HepG2 (cell line): ENCODE measurements around the gene RAB3C. TPM values are rescaled to one million over a fixed set of nuclear protein-coding genes. Genes with fewer than 3 reads are reported as not detected.

ENCODE experiments used
- ATAC-seq: fragments of 200-7000 bp; cut with Tn5 transposase; 3 replicates; pipeline ENCODE4 v1.9.1; 2020; ENCODE audit warnings: mild to moderate bottlenecking, moderate library complexity
- BruUV-seq: library from RNA; stranded (reverse); fragments of 400-500 nt; replicated peaks from 2 replicates; lab custom pipeline; 2021; lab: Mats Ljungman, UMichigan
- CTCF ChIA-PET: fragments of 300-600 bp; formaldehyde crosslinking; extraction: SDS; loops from one replicate; lab custom pipeline; 2021; ENCODE audit warnings: low total read pairs, inconsistent platforms, low intra/inter-chr PET ratio; lab: Yijun Ruan, JAX
- POLR2A ChIA-PET: fragments of 350-600 bp; sonication (Branson Sonifier 250); formaldehyde crosslinking; loops from one replicate; lab custom pipeline; 2020; ENCODE audit warnings: antibody characterized with exemption, inconsistent platforms; lab: Yijun Ruan, JAX
- DNase-seq: peaks from one replicate; pipeline ENCODE4 v3.0.0-alpha.2; 2015; ENCODE audit warnings: low spot score
- FAIRE-seq: peaks from 3 replicates; lab custom pipeline; 2011; peaks lifted over from hg19 to GRCh38; lab: Jason Lieb, UNC
- H2AFZ ChIP-seq: one replicate; pipeline ENCODE4 v1.6.1; 2011; ENCODE audit warnings: low read length, inconsistent platforms
- H3K27ac ChIP-seq: fragments of 300-600 bp; 3 replicates; pipeline ENCODE4 v1.8.0; 2011; ENCODE audit warnings: mixed run types, mild to moderate bottlenecking, mixed read lengths, low read length, inconsistent platforms; ENCODE audit not compliant: insufficient read depth; ENCODE audit errors: extremely low read length
- H3K27me3 ChIP-seq, 2 experiments: fragments of 200-600 bp in 1 of 2; 2 replicates in 1 of 2; 3 replicates in 1 of 2; pipeline versions ENCODE4 v1.6.0 to v1.8.0; 2011; ENCODE audit warnings: low read length in 2 of 2, mild to moderate bottlenecking in 2 of 2, moderate library complexity in 2 of 2, inconsistent platforms in 1 of 2; ENCODE audit not compliant: insufficient read depth in 2 of 2, control insufficient read depth in 1 of 2
- H3K36me3 ChIP-seq, 2 experiments: fragments of 200-600 bp in 1 of 2; replicated peaks in 1 of 2; 2 replicates in 1 of 2; 3 replicates in 1 of 2; pipeline versions ENCODE4 v1.5.1 to v1.8.0; 2011; ENCODE audit warnings: low read length in 2 of 2, inconsistent platforms in 1 of 2; ENCODE audit not compliant: insufficient read depth in 2 of 2, control insufficient read depth in 1 of 2
- H3K4me1 ChIP-seq: 2 replicates; pipeline ENCODE4 v1.5.1; 2012; ENCODE audit warnings: low read length, inconsistent platforms; ENCODE audit not compliant: insufficient read depth
- H3K4me2 ChIP-seq: 2 replicates; pipeline ENCODE4 v1.6.0; 2011; ENCODE audit warnings: low read depth, low read length, inconsistent platforms
- H3K4me3 ChIP-seq, 3 experiments: fragments of 200-600 bp in 1 of 3; sonication (generic), shearing (Covaris generic) in 1 of 3; replicated peaks in 1 of 3; 2 replicates each; pipeline ENCODE4 v1.5.1; 2011 to 2016; ENCODE audit warnings: low read length in 3 of 3, inconsistent platforms in 2 of 3, low read depth in 2 of 3, mild to moderate bottlenecking in 2 of 3, control low read depth in 1 of 3, mixed read lengths in 1 of 3; ENCODE audit not compliant: insufficient read depth in 1 of 3
- H3K79me2 ChIP-seq: one replicate; pipeline ENCODE4 v1.6.1; 2011; ENCODE audit warnings: low read length, inconsistent platforms; ENCODE audit not compliant: insufficient read depth
- H3K9ac ChIP-seq: 2 replicates; pipeline ENCODE4 v1.6.0; 2011; ENCODE audit warnings: mild to moderate bottlenecking, low read depth, low read length, inconsistent platforms; ENCODE audit not compliant: insufficient read depth
- H3K9me3 ChIP-seq: 2 replicates; pipeline ENCODE4 v1.5.1; 2012; ENCODE audit warnings: mild to moderate bottlenecking, low read length
- H4K20me1 ChIP-seq: 2 replicates; pipeline ENCODE4 v1.6.0; 2011; ENCODE audit warnings: inconsistent platforms, mild to moderate bottlenecking, low read length, moderate library complexity; ENCODE audit not compliant: insufficient read depth
- AFF4 ChIP-seq: sonication (generic); formaldehyde crosslinking; IDR thresholded peaks from 2 replicates; pipeline ENCODE4 v1.4.0; 2020; ENCODE audit warnings: missing genetic modification reagents
- ATF7-NPFF ChIP-seq: sonication (generic); formaldehyde crosslinking; IDR thresholded peaks from 2 replicates; pipeline ENCODE4 v1.8.1; 2023; ENCODE audit warnings: mild to moderate bottlenecking, low read depth, missing genetic modification reagents, moderate library complexity
- EZH2 ChIP-seq: conservative IDR thresholded peaks from 2 replicates; pipeline ENCODE4 v1.6.1; 2012; ENCODE audit warnings: mild to moderate bottlenecking, low read depth, low read length, moderate library complexity
- GPN1 ChIP-seq: sonication (generic); formaldehyde crosslinking; IDR thresholded peaks from 2 replicates; pipeline ENCODE4 v1.5.1; 2020; ENCODE audit warnings: missing genetic modification reagents, borderline replicate concordance
- NBN ChIP-seq: fragments of 450-650 bp; conservative IDR thresholded peaks from 2 replicates; pipeline ENCODE4 v1.6.1; 2017
- NFKB2 ChIP-seq: sonication (generic); formaldehyde crosslinking; IDR thresholded peaks from 2 replicates; pipeline ENCODE4 v1.4.0; 2020; ENCODE audit warnings: missing genetic modification reagents, borderline replicate concordance
- NKX3-1 ChIP-seq: sonication (generic); formaldehyde crosslinking; IDR thresholded peaks from 2 replicates; pipeline ENCODE4 v1.5.0; 2020; ENCODE audit warnings: missing genetic modification reagents
- PAF1 ChIP-seq: IDR thresholded peaks from 2 replicates; pipeline ENCODE4 v1.6.1; 2016; ENCODE audit warnings: missing genetic modification reagents, missing compliant biosample characterization
- SMAD3 ChIP-seq: sonication (generic); formaldehyde crosslinking; IDR thresholded peaks from 2 replicates; pipeline ENCODE4 v1.4.0; 2020; ENCODE audit warnings: missing genetic modification reagents
- TEAD3 ChIP-seq: optimal IDR thresholded peaks from 2 replicates; pipeline ENCODE3; 2016; ENCODE audit warnings: borderline replicate concordance
- ZMAT5 ChIP-seq: sonication (generic); formaldehyde crosslinking; IDR thresholded peaks from 2 replicates; pipeline ENCODE4 v1.5.0; 2020; ENCODE audit warnings: mild to moderate bottlenecking, low read depth, missing genetic modification reagents, borderline replicate concordance
- ZMYM3 ChIP-seq: sonication (generic); formaldehyde crosslinking; IDR thresholded peaks from 2 replicates; pipeline ENCODE4 v1.5.1; 2020; ENCODE audit warnings: mild to moderate bottlenecking, missing genetic modification reagents
- ZNF234 ChIP-seq: sonication (generic); formaldehyde crosslinking; conservative IDR thresholded peaks from 2 replicates; pipeline ENCODE4 v1.5.1; 2020; ENCODE audit warnings: mild to moderate bottlenecking, missing genetic modification reagents
- ZNF337 ChIP-seq: sonication (generic); formaldehyde crosslinking; IDR thresholded peaks from 2 replicates; pipeline ENCODE4 v1.5.1; 2020; ENCODE audit warnings: missing genetic modification reagents, low read depth, mild to moderate bottlenecking, borderline replicate concordance
- ZNF737 ChIP-seq: sonication (generic); formaldehyde crosslinking; IDR thresholded peaks from 2 replicates; pipeline ENCODE4 v1.5.0; 2020; ENCODE audit warnings: missing genetic modification reagents, mild to moderate bottlenecking, borderline replicate concordance
- ZNF788 ChIP-seq: sonication (generic); formaldehyde crosslinking; IDR thresholded peaks from 2 replicates; pipeline ENCODE4 v1.5.0; 2020; ENCODE audit warnings: mild to moderate bottlenecking, missing genetic modification reagents, borderline replicate concordance
- ZNF891 ChIP-seq: sonication (generic); formaldehyde crosslinking; IDR thresholded peaks from 2 replicates; pipeline ENCODE4 v1.5.0; 2020; ENCODE audit warnings: mild to moderate bottlenecking, missing genetic modification reagents
- WGBS: methylation state at CpG from one replicate; pipeline ENCODE4 v1.1.6; 2017; ENCODE audit warnings: low lambda C conversion rate; 5-methylcytosine and 5-hydroxymethylcytosine counted together
- in situ Hi-C: cut with HindIII; loops from 2 replicates; pipeline ENCODE4 v1.10.0; 2017; ENCODE audit warnings: low pct_unique_long_range_greater_than_20kb; ENCODE audit not compliant: extremely low pct_ligation_motif_present
- intact Hi-C: fragments of 100-400 bp; cut with micrococcal nuclease; formaldehyde crosslinking; loops from one replicate; pipeline ENCODE4 v1.10.0; 2022; ENCODE audit not compliant: unreplicated experiment
- polyA plus RNA-seq, 8 experiments: library from polyadenylated mRNA; depleted of rRNA in 3 of 8; stranded (reverse) in 7 of 8; unstranded in 1 of 8; fragments of >200 nt; fragmentation: Illumina TruSeq in 4 of 8; extraction: Trizol in 4 of 8; gene quantifications; 2 replicates each; pipeline versions ENCODE4 v1.2.1 to v1.2.3, GENCODE V29; 2011 to 2016; ENCODE audit warnings: low read depth in 4 of 8, missing spikeins in 1 of 8, mixed read lengths in 1 of 8; ENCODE audit not compliant: insufficient read depth in 1 of 8
- total RNA-seq, 5 experiments: library from RNA; depleted of rRNA; stranded (reverse); fragments of >200 nt; fragmentation: Illumina TruSeq; extraction: Trizol; gene quantifications; 2 replicates each; pipeline ENCODE4 v1.2.3, GENCODE V29; 2016; ENCODE audit warnings: low read depth in 1 of 5

RAB3C gene
- total and polyA plus RNA-seq, 2 of the 13 experiments (the other 11 are each of a cell fraction or from before 2014, with no cell fraction given), result not detected

GRCh38 chr5:58898006-58898405 is 315.1 kb downstream of the RAB3C start:
- H3K9ac ChIP-seq, result no peak overlapping the region
- H3K36me3 ChIP-seq, result no peaks in the 10 kb centered on the region
- no peaks in the 10 kb centered on the region for H3K79me2 ChIP-seq
- FAIRE-seq, result no peak
- no peaks in the 10 kb centered on the region for H3K4me1 ChIP-seq
- BruUV-seq, result no TSS peak
- TF ChIP-seq ZNF234 (CRISPR knock-in tag) (no peak), PAF1 (CRISPR knock-in tag) (no peak), ZNF788 (no peak), ZNF737 (CRISPR knock-in tag) (no peak), ZNF891 (CRISPR knock-in tag) (no peak), ZNF337 (CRISPR knock-in tag) (no peak), EZH2 (no peak), ZMYM3 (CRISPR knock-in tag) (no peak), NFKB2 (CRISPR knock-in tag) (no peak)
- H3K27me3 ChIP-seq, result peaks cover 0 to 10% of the 10 kb centered on the region in 2 experiments; a peak in 1 of 5 replicates
- no peak overlapping the region for H3K4me3 ChIP-seq
- POLR2A ChIA-PET, result no interaction called here
- H3K9me3 ChIP-seq, result no peaks in the 10 kb centered on the region
- in situ Hi-C loops, result loop anchor here (25.0 kb wide), 1 partner anchor 464 kb away; no protein-coding TSS in a partner anchor
- intact Hi-C loops, result no loop called here
- no peak for ATAC-seq
- WGBS, result 15% methylated on average over 4 of the region's 4 CpGs
- no peak overlapping the region for H3K4me2 ChIP-seq
- H3K27ac ChIP-seq, result no peak overlapping the region
- H2AFZ ChIP-seq, result no peak overlapping the region
- no peaks in the 10 kb centered on the region for H4K20me1 ChIP-seq
- no peak for DNase-seq
- CTCF ChIA-PET, result no interaction called here

GRCh38 chr5:58898538-58898937 is 315.7 kb downstream of the RAB3C start:
- CTCF ChIA-PET, result no interaction called here
- intact Hi-C loops, result no loop called here
- Histone ChIP-seq H3K27me3 (peaks cover 0 to 10% of the 10 kb centered on the region in 2 experiments; a peak in 1 of 5 replicates), H3K27ac (no peak overlapping the region), H3K9ac (no peak overlapping the region), H3K36me3 (no peaks in the 10 kb centered on the region), H3K4me2 (no peak overlapping the region), H3K9me3 (no peaks in the 10 kb centered on the region), H2AFZ (no peak overlapping the region), H3K4me1 (no peaks in the 10 kb centered on the region), H3K79me2 (no peaks in the 10 kb centered on the region), H3K4me3 (no peak overlapping the region), H4K20me1 (no peaks in the 10 kb centered on the region)
- ATAC-seq (no peak), FAIRE-seq (no peak), DNase-seq (no peak)
- no TSS peak for BruUV-seq
- in situ Hi-C loops, result loop anchor here (25.0 kb wide), 1 partner anchor 464 kb away; no protein-coding TSS in a partner anchor
- POLR2A ChIA-PET, result no interaction called here
- TF ChIP-seq ATF7-NPFF (no peak), ZMAT5 (CRISPR knock-in tag) (no peak), SMAD3 (CRISPR knock-in tag) (no peak), TEAD3 (CRISPR knock-in tag) (no peak), NBN (no peak), AFF4 (CRISPR knock-in tag) (no peak), NKX3-1 (CRISPR knock-in tag) (no peak), GPN1 (CRISPR knock-in tag) (no peak)
